Brain microvascular endothelial cell (primary cell): ENCODE results near the gene MCC.
A peak's percentile ranks its signal among the peaks of the same experiment; 100 is the strongest.

Experiments
- DNase-seq: peaks from one replicate; pipeline ENCODE4 v3.0.0-alpha.2; 2020
- H3K27ac ChIP-seq: fragments of 250-450 bp; sonication (Bioruptor Pico); 2 replicates; pipeline ENCODE4 v1.5.1; 2020; ENCODE audit warnings: mild to moderate bottlenecking, moderate library complexity
- H3K27me3 ChIP-seq: fragments of 250-450 bp; sonication (Bioruptor Pico); replicated peaks from 2 replicates; pipeline ENCODE4 v1.5.1; 2020; ENCODE audit warnings: mild to moderate bottlenecking
- H3K36me3 ChIP-seq: fragments of 250-450 bp; sonication (Bioruptor Pico); replicated peaks from 2 replicates; pipeline ENCODE4 v1.5.1; 2020; ENCODE audit warnings: mild to moderate bottlenecking
- H3K4me3 ChIP-seq: 2 replicates; pipeline ENCODE4 v1.5.1; 2011; ENCODE audit warnings: low read depth, mild to moderate bottlenecking, control low read depth, low read length, moderate library complexity
- CTCF ChIP-seq: IDR thresholded peaks from 2 replicates; pipeline ENCODE4 v1.5.1; 2011; ENCODE audit warnings: low read depth, mild to moderate bottlenecking, moderate library complexity, low read length, control low read depth, inconsistent platforms; ENCODE audit errors: missing control alignments
- in situ Hi-C: cut with HindIII; loops from 2 replicates; pipeline ENCODE4 v1.10.0; 2017; ENCODE audit warnings: low sequenced_read_pairs, low pct_ligation_motif_present

MCC gene

DNA sequence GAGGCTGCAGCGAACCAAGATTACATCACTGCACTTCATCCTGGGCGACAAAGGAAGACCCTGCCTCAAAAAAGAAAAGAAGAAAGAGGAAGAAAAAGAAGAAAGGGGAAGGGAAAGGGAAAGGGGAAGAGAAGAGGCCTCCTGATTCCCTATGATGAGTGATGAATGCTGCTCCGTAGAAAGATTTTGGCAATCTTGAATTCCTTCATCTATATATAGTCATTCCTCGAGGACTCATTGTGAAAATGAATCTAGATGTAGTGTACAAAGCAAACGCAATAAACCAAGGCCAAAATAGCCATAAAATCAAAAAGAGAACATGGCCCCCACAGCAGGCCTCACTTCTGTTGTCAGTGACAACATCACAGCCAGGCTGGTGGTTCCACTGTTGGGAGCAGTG lies 293.7 kb downstream of the MCC start:
- Histone ChIP-seq H3K27ac (no peak overlapping the region), H3K36me3 (no peaks in the 10 kb centered on the region), H3K4me3 (no peak overlapping the region), H3K27me3 (no peaks in the 10 kb centered on the region)
- in situ Hi-C loops = no loop called here
- no peak for TF ChIP-seq CTCF
- DNase-seq = no peak

- Histone ChIP-seq H3K4me3 (no peak overlapping the region), H3K27ac (no peak overlapping the region), H3K27me3 (no peaks in the 10 kb centered on the region), H3K36me3 (no peaks in the 10 kb centered on the region)
- in situ Hi-C loops = no loop called here
- DNase-seq = no peak
- TF ChIP-seq CTCF = peak; percentile 1
Observed at GRCh38 chr5:113194125-113194524, 294.1 kb downstream of the MCC start.

DNA sequence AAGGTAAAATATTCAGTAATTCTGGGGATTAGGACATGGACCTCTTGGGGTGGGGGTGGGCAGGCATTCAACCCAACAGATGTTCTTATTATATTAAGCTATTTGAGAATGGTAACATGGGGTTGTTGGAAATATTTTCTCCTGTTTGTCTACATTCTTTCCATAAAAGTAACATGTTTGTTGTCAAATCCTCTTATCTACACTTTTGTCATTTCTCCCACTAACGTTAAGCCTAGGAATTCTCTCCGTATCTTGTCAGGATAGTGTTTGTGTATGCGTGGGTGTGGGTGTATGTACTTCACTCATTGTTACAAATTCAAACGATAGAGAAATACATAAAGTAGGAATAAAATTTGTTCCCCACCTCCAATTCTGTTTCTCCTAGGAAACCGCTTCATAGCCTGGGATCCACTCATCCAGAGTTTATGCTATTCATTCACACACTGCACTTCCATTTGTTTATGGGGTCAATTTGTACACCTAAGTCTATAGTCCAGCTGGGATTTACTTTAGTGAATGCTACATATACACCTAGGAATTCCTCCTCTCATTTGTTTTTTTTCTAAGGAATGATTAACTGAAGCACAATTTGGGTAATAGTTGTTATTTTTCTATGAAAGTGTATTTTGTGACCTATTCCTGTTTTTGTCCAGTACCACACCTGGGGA lies 294.8 kb downstream of the MCC start:
- in situ Hi-C loops = no loop called here
- Histone ChIP-seq H3K36me3 (no peaks in the 10 kb centered on the region), H3K27me3 (no peaks in the 10 kb centered on the region), H3K4me3 (no peak overlapping the region), H3K27ac (no peak overlapping the region)
- DNase-seq = no peak
- TF ChIP-seq CTCF = no peak

DNA sequence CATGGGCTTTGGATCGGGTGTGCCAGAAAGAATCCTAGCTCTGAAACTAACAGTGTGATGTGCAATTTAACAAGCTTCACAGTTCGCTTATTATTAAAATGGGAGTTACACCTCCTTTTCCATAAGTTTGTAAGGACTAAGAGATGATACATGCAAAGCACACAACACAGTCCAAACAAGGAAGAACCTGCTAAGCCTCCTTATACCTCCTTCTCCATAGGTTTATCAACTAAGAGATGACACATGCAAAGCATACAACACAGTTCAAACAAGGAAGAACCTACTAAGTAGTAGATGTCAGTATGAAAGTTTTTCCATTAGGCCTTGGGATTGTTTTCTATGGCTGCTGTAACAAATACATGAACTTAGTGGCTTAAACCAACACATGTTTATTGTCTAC lies 295.7 kb downstream of the MCC start:
- Histone ChIP-seq H3K27ac (no peak overlapping the region), H3K36me3 (no peaks in the 10 kb centered on the region), H3K27me3 (no peaks in the 10 kb centered on the region), H3K4me3 (no peak overlapping the region)
- TF ChIP-seq CTCF = no peak
- in situ Hi-C loops = no loop called here
- no peak for DNase-seq

GRCh38 chr5:113190347-113190746 lies 297.9 kb downstream of the MCC start:
- in situ Hi-C loops = no loop called here

More at GRCh38 chr5:113190347-113190746, 297.9 kb downstream of the MCC start:
- Histone ChIP-seq H3K36me3 (no peaks in the 10 kb centered on the region), H3K27me3 (no peaks in the 10 kb centered on the region), H3K4me3 (no peak overlapping the region), H3K27ac (no peak overlapping the region)
- DNase-seq = no peak
- TF ChIP-seq CTCF = no peak
